ENCODE results near the gene PCDHA1. TPM values are rescaled to one million over a fixed set of nuclear protein-coding genes. Genes with fewer than 3 reads are reported as not detected.

PCDHA1 gene
- total RNA-seq, 4 donors from 2014 or later = not detected

- TF ChIP-seq CTCF (IDR thresholded peaks at IDR 0.05) = no peak
- intact Hi-C loops (cut with DNase I; ENCODE audit: low total_unique reads) = no loop called here
- DNase-seq (ENCODE audit: low spot score in 2 of 2) = no peak
- no peak within 1 kb of the TSS for H3K4me3 ChIP-seq (ENCODE audit: low read depth, poor library complexity, severe bottlenecking)
- 19 to 20% methylated on average over 20 of the region's 20 CpGs for whole genome bisulfite sequencing, 2 donors
These were observed 264.9 kb downstream of the PCDHA1 start, which contains the start of gene PCDHB1 for GRCh38 chr5:141050622-141051520. PCDHB1 (plus strand) TSS chr5:141051374; CDS start chr5:141051471, 97 bp downstream.

- WGBS, 2 donors = 5 to 9% methylated on average over 19 of the region's 19 CpGs
- no peak overlapping the region for H3K4me3 ChIP-seq (ENCODE audit: low read depth, poor library complexity, severe bottlenecking)
- TF ChIP-seq CTCF (IDR thresholded peaks at IDR 0.05) (no peak), POLR2A (IDR thresholded peaks at IDR 0.05) (no peak)
- no peak for DNase-seq (ENCODE audit: low spot score in 2 of 2)
- intact Hi-C loops (cut with DNase I; ENCODE audit: low total_unique reads) = no loop called here
These were observed 265.6 kb downstream of the PCDHA1 start for GRCh38 chr5:141051521-141051866.

Other genes with a start within 250 kb of the PCDHA1 start
- gene EIF4EBP3, start 238.5 kb upstream of the PCDHA1 start, total RNA-seq = 10 to 100 TPM; 19.2 to 32.1 (median 27.2) TPM
- 10 to 100 TPM; 11.4 to 23.9 (median 14.6) TPM for gene SRA1, start 228.7 kb upstream of the PCDHA1 start, total RNA-seq
- gene APBB3, start 221.5 kb upstream of the PCDHA1 start, total RNA-seq = 10 to 100 TPM; 14.0 to 23.7 (median 19.2) TPM
- 10 to 100 TPM; 59.7 to 86.4 (median 68.2) TPM for gene SLC35A4, start 221.3 kb upstream of the PCDHA1 start, total RNA-seq
- gene CD14, start 153.0 kb upstream of the PCDHA1 start, total RNA-seq = 10 to 100 TPM; 14.9 to 22.1 (median 19.1) TPM
- gene TMCO6, start 146.7 kb upstream of the PCDHA1 start, total RNA-seq = 10 to 100 TPM; 60.3 to 99.8 (median 67.3) TPM
- gene NDUFA2, start 138.5 kb upstream of the PCDHA1 start, total RNA-seq = 10 to 100 TPM; 39.4 to 57.6 (median 45.8) TPM
- 100 to 1,000 TPM in 1 of 4 donors, 10 to 100 TPM in 3; 64.1 to 105 (median 94.8) TPM for gene IK, start 138.3 kb upstream of the PCDHA1 start, total RNA-seq
- 10 to 100 TPM; 19.7 to 26.1 (median 21.4) TPM for gene WDR55, start 121.2 kb upstream of the PCDHA1 start, total RNA-seq
- gene DND1, start 112.6 kb upstream of the PCDHA1 start, total RNA-seq = under 1 TPM; 0.49 to 0.94 (median 0.69) TPM
- 10 to 100 TPM; 71.9 to 90.6 (median 80.8) TPM for gene HARS1, start 94.8 kb upstream of the PCDHA1 start, total RNA-seq
- 10 to 100 TPM; 17.4 to 37.2 (median 31.8) TPM for gene HARS2, start 94.7 kb upstream of the PCDHA1 start, total RNA-seq
- 10 to 100 TPM; 28.2 to 48.6 (median 41.2) TPM for gene ZMAT2, start 85.7 kb upstream of the PCDHA1 start, total RNA-seq
- not detected for gene PCDHA2, start 8.7 kb downstream of the PCDHA1 start, total RNA-seq
- gene PCDHA3, start 14.9 kb downstream of the PCDHA1 start, total RNA-seq = under 1 TPM in 2 of 4 donors, not detected in 2; 0.05 to 0.13 TPM
- gene PCDHA4, start 20.9 kb downstream of the PCDHA1 start, total RNA-seq = under 1 TPM in 3 of 4 donors, not detected in 1; 0.08 to 0.58 (median 0.23) TPM
- under 1 TPM in 3 of 4 donors, not detected in 1; 0.05 to 0.19 (median 0.10) TPM for gene PCDHA5, start 35.5 kb downstream of the PCDHA1 start, total RNA-seq
- under 1 TPM in 2 of 4 donors, not detected in 2; 0.13 to 0.49 TPM for gene PCDHA6, start 41.8 kb downstream of the PCDHA1 start, total RNA-seq
- under 1 TPM in 1 of 4 donors, not detected in 3; 0.20 TPM for gene PCDHA7, start 48.1 kb downstream of the PCDHA1 start, total RNA-seq
- under 1 TPM in 1 of 4 donors, not detected in 3; 0.22 TPM for gene PCDHA8, start 55.0 kb downstream of the PCDHA1 start, total RNA-seq
- gene PCDHA9, start 62.2 kb downstream of the PCDHA1 start, total RNA-seq = under 1 TPM in 2 of 4 donors, not detected in 2; 0.06 to 0.07 TPM
- gene PCDHA10, start 69.8 kb downstream of the PCDHA1 start, total RNA-seq = 1 to 10 TPM in 1 of 4 donors, under 1 TPM in 3; 0.08 to 1.0 (median 0.55) TPM
- gene PCDHA11, start 82.8 kb downstream of the PCDHA1 start, total RNA-seq = under 1 TPM in 3 of 4 donors, not detected in 1; 0.17 to 0.94 (median 0.34) TPM
- gene PCDHA12, start 89.2 kb downstream of the PCDHA1 start, total RNA-seq = under 1 TPM in 3 of 4 donors, not detected in 1; 0.04 to 0.39 (median 0.25) TPM
- gene PCDHA13, start 96.0 kb downstream of the PCDHA1 start, total RNA-seq = under 1 TPM in 3 of 4 donors, not detected in 1; 0.16 to 0.34 (median 0.30) TPM
- gene PCDHAC1, start 140.2 kb downstream of the PCDHA1 start, total RNA-seq = under 1 TPM in 2 of 4 donors, not detected in 2; 0.16 to 0.17 TPM
- gene PCDHAC2, start 180.3 kb downstream of the PCDHA1 start, total RNA-seq = under 1 TPM in 3 of 4 donors, not detected in 1; 0.21 to 0.29 (median 0.27) TPM

All from lower leg skin (tissue), 4 donors.